Right hindlimb (tissue), 1 donor: ENCODE measurements around the gene COG3.
"Not testable (repeated sequence)": the region's sequence is repeated elsewhere in the genome, so short reads cannot be mapped to it uniquely, and the experiment has no call there.

Source experiments
- DNase-seq: peaks from one replicate; pipeline ENCODE4 v3.0.0-alpha.2; 2018

The COG3 gene

GRCh38 chr13:45464687-45465453 lies at the start of gene COG3:
Gene COG3, plus strand, starts transcription at chr13:45464939. Its CDS starts 98 bp downstream, at chr13:45465037.
- peak; percentile 96 for DNase-seq

GRCh38 chr13:45415112-45415511 lies 49.6 kb upstream of the COG3 start:
- DNase-seq: no peak

DNA sequence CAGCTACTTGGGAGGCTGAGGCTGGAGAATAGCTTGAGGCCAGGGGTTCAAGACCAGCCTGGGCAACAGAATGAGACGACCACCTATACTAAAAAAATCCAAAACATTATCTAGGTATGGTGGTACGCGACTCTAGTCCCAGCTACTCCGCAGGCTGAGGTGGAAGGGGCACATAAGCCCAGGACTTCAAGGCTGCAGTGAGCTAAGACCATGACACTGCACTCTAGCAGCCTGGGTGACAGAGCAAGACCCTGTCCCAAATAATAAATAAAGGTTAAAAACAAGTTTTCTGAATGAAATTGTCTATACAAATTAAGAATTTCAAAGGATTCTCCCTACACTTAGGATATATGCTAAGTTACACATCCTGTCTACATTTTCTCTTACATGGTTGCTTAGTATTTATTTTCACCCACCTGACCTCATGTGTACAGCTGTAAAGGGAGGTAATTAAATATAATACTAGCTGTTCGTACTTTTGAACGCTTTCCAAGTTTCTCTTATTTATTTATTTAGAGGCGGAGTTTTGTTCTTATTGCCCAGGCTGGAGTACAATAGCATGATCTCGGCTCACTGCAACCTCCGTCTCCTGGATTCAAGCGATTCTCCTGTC lies 48.1 kb upstream of the COG3 start:
- no peak for DNase-seq

GRCh38 chr13:45417790-45418534 lies 46.8 kb upstream of the COG3 start, which contains the start of gene SLC25A30:
Gene SLC25A30, minus strand, starts transcription at chr13:45418373. Its CDS starts 6,948 bp downstream, at chr13:45411425.
- peak; percentile 94 for DNase-seq

- DNase-seq: not testable (repeated sequence)
Observed at GRCh38 chr13:45419389-45419788, 45.4 kb upstream of the COG3 start.

- no peak for DNase-seq
Observed at GRCh38 chr13:45419945-45420344, 44.8 kb upstream of the COG3 start.

DNA sequence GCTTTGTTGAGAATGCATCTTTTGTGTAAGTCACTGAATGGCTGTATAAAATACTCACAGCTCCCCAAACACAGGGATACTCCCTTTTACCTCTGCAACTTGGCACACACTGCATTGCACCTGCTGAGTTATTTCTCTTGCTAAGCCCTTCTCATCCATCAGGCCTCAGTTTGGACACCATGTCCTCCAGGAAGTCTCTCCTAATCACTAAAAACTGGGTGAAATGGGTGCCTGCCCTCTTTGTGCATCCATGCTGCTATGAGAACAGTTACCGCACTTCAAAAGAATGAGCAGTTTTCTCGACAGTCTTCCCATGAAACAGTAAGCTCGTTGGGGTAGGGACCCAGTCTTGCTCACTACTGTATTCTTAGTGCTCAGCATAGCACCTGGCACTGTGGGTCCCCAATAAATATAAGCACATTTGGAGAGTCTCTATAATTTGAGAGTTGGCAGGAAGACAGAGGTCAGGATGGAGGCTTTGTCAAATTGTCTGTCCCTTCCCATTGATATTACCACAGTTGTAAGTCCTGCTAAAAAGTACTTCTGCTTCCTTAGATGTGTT lies 41.9 kb upstream of the COG3 start:
- DNase-seq: no peak

- not testable (repeated sequence) for DNase-seq
Observed at GRCh38 chr13:45426056-45426841, 38.5 kb upstream of the COG3 start.

DNA sequence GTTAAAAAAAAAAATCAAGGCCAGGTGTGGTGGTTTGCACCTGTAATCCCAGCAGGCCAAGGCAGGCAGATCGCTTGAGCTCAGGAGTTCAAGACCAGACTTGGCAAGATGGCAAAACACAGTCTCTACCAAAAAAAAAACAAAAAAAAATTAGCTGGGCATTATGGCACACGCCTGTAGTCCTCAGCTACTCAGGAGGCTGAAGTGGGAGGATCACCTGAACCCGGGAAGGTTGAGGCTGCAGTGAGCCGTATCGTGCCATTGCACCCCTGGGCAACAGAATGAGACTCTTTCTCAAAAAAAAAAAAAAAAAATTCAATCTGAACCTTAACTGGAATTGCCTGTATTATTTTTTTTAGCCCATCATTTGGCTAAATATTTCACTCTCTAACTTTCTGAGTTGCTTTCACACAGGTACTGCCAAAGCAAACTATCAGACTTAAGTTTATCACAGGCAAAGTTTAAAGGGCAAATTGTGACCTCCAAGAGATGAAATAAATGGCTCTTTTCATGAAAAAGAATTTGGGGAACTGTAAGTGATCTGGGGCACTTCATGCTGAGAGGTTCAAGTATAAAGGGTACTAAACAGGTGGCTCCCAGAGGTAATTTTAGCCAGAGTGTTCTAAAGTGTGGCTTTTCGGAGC lies 31.9 kb upstream of the COG3 start:
- DNase-seq: no peak

DNA sequence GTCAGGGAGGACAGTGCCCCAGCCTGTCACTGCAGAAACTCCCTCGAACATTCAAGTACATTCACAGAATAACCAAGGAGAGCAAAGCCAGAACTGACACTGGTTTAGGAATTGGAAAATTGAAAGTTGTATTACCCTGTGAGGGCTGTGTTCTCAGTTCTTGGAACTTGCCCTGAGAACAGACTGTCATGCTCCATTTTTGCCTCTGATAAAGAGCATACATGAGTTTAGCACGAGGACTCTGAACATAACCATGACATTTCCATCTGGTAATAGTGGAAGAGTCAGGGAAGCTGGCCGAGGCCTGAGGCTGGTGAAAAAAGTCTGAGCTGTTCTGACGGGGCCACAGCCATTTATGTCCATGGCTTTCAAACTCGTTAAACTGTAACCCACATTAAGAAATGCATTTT lies 31.4 kb upstream of the COG3 start:
- DNase-seq: no peak

DNA sequence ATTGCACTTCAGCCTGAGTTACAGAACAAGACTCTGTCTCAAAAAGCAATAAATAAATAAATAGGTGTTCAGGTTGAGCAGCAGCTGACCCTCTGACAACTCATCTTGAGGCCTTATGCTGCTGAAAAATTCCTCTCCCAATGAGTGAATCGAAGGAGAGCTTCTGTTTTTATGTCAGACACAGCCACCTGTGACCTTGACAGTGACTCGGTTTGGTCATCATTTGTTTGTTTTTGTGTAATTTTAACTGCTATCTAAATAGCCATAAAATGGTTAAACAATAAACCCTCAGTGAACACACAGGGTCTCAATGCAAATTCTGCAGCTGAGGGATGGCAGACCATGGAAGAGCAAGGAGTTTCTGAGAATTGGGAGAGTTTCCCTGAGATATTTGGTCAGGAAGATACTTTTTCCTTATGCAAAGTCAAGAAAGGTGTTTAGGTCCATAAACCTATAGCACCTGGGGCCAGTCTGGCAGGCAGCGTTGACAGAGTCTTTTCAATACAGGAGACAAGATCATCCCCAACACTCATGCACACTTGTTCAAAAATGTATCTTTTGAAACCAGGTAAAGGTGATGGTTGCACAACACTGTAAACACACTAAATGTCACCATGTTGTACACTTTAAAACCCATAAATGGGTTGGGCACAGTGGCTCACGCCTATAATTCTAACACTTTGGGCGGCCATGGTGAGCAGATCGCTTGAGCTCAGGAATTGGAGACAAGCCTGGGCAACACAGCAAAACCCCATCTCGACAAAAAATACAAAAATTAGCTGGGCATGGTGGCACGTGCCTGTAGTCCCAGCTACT lies 30.0 kb upstream of the COG3 start:
- no peak for DNase-seq

GRCh38 chr13:45436332-45436731 lies 28.4 kb upstream of the COG3 start:
- no peak for DNase-seq

DNA sequence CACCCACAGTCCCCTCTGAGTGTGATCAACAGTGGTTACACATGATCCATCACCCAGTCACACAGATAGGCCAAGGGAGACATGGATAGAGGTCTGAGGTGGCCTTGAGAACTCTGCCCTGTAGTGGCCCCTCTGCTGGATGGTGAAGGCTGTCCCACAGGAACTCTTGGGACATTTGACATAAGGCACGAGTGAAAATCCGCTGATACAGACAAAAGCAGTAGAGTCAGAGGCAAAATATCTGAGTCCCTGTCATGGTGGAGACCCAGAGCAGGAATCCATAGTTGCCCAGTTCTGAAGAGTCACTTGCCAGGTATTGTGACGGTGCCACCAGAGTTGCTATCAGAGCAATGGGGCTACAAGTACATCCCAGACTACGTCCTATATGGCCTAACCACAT lies 27.8 kb upstream of the COG3 start:
- no peak for DNase-seq

DNA sequence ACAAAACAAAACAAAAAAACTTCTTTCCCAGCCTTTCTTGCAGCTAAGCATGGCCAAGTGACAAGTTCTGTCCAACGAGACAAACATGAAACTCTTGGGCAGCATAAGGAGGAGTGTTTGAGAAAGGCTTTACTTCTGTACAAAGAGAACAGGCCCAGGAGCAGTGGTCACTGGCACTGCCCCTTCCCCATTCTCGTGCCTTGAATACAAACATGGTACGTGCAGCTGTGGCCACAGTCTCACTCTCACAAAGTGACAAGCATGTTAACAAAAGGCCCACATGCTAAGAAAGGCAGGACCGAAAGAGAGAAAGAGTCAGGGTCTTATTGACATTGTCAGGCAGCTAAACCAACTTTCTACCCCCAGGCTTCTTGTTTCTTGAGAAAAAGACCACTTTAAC lies 26.8 kb upstream of the COG3 start:
- no peak for DNase-seq

GRCh38 chr13:45439008-45439407 lies 25.7 kb upstream of the COG3 start:
- no peak for DNase-seq

- DNase-seq: no peak
Observed at GRCh38 chr13:45439781-45440462, 24.8 kb upstream of the COG3 start.

DNA sequence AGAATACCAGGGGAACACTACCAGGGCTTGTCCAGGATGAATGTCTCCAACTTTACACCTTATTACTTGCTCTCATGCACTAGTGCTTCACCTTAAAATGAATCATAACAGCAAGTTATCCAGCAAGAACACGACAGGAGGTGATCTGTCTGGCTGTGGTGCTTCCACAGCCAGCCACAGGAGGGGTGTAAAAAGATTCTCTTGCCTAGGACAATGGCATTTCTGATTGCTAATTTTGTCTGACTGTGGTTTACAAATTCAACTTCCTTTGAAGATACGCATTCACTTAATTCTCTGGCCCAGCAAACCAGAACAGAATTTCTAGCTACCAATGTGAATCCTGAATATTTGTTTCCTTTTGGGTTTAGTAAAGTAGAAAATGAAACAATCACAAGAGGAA lies 23.1 kb upstream of the COG3 start:
- DNase-seq: no peak

GRCh38 chr13:45445053-45445452 lies 19.7 kb upstream of the COG3 start:
- no peak for DNase-seq

DNA sequence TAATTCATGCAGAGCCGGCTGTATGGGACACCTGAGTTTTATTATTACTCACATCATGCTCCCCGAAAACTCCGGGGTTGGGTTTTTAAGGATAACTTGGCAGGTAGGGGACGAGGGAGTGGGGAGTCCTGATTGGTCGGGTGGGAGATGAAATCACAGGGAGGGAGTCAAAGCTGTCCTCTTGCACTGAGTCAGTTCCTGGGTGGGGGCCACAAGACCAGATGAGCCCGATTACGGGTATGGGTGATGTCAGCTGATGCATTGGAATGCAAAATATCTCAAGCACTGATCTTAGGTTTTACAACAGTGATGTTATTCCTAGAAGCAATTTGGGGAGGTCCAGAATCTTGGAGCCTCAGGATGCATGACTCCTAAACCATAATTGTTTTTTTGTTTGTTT lies 18.6 kb upstream of the COG3 start:
- no peak for DNase-seq

DNA sequence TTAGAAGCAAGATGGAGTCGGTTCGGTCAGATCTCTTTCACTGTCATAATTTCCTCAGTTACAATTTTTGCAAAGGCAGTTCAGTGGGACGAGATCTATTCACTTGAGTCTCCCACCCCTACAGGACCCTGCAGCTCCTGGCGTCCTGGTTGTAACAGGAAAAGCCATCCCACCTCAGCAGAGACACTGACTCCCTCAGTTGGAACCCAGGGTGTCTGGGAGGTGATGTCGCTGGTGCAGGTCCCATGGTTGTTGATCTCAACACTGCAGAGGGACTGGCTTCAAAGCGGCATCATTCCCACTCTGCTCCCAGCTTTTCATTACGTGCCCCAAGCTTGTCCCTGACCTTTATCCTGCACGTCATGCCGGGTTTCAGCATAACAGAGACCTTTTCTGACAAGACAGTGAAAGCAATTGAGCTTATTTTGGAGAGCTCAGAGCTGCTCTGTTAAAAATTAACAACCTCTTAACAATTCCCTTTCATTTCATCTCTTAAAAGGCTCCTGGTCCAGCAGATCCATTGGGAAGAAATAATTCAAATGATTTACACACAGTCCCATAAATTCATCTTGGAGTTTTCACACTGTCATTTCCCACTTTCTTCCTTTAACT lies 17.6 kb upstream of the COG3 start:
- no peak for DNase-seq
